ENCODE results near the gene PTPN6.

PTPN6 gene

GRCh38 chr12:6956021-6956727 is 5.0 kb downstream of the PTPN6 start:
- DNase-seq (ENCODE audit: low spot score), result no peak

GRCh38 chr12:6957151-6957701 is 6.1 kb downstream of the PTPN6 start:
- no peak for DNase-seq (ENCODE audit: low spot score)

- DNase-seq (ENCODE audit: low spot score), result no peak
Measured at GRCh38 chr12:6957741-6958608, 6.8 kb downstream of the PTPN6 start.

- DNase-seq (ENCODE audit: low spot score), result no peak
Measured at GRCh38 chr12:6958609-6959057, 7.5 kb downstream of the PTPN6 start.

- no peak for DNase-seq (ENCODE audit: low spot score)
Measured at GRCh38 chr12:6959058-6959804, 8.1 kb downstream of the PTPN6 start.

- no peak for DNase-seq (ENCODE audit: low spot score)
Measured at GRCh38 chr12:6959805-6960592, 8.8 kb downstream of the PTPN6 start.

GRCh38 chr12:6960593-6961277 is 9.6 kb downstream of the PTPN6 start:
- no peak for DNase-seq (ENCODE audit: low spot score)

- no peak for DNase-seq (ENCODE audit: low spot score)
Measured at GRCh38 chr12:6961278-6961694, 10.1 kb downstream of the PTPN6 start.

- peak; percentile 88 for DNase-seq (ENCODE audit: low spot score)
Measured at GRCh38 chr12:6961695-6962284, 10.6 kb downstream of the PTPN6 start.

- DNase-seq (ENCODE audit: low spot score), result no peak
Measured at GRCh38 chr12:6962285-6963015, 11.3 kb downstream of the PTPN6 start.

- DNase-seq (ENCODE audit: low spot score), result peak; percentile 6
Measured at GRCh38 chr12:6963016-6963731, 12.0 kb downstream of the PTPN6 start.

GRCh38 chr12:6963791-6964413 is 12.7 kb downstream of the PTPN6 start:
- peak; percentile 15 for DNase-seq (ENCODE audit: low spot score)

GRCh38 chr12:6964605-6965025 is 13.5 kb downstream of the PTPN6 start:
- DNase-seq (ENCODE audit: low spot score), result no peak

- peak; percentile 80 for DNase-seq (ENCODE audit: low spot score)
Measured at GRCh38 chr12:6965026-6965661, 14.0 kb downstream of the PTPN6 start.

GRCh38 chr12:6965714-6966113 is 14.6 kb downstream of the PTPN6 start:
- peak; percentile 13 for DNase-seq (ENCODE audit: low spot score)

GRCh38 chr12:6966351-6966750 is 15.2 kb downstream of the PTPN6 start:
- DNase-seq (ENCODE audit: low spot score), result no peak

- no peak for DNase-seq (ENCODE audit: low spot score)
Measured at GRCh38 chr12:6967651-6968100, 16.5 kb downstream of the PTPN6 start.

Measured in SK-N-DZ (cell line).